ENCODE data around the gene SRF.

- TF ChIP-seq CTCF (IDR thresholded peaks at IDR 0.05) (no peak), EZH2 (IDR thresholded peaks at IDR 0.05; ENCODE audit: borderline replicate concordance, insufficient read depth, low read depth, low read length, poor library complexity, severe bottlenecking) (no peak)
Measured at GRCh38 chr6:43171707-43172103, 636 bp downstream of the SRF start.

Measured in B cell (primary cell).